Liver (tissue), 9 donors: ENCODE measurements around the gene ZDHHC8. TPM values are rescaled to one million over a fixed set of nuclear protein-coding genes. Genes with fewer than 3 reads are reported as not detected.

Experiments used
- DNase-seq: peaks from one replicate; pipeline ENCODE4 v3.0.0-alpha.2; 2017; ENCODE audit warnings: low spot score
- H3K27ac ChIP-seq, 2 donors: one replicate each; pipeline ENCODE4 v1.7.0; 2013; ENCODE audit warnings: inconsistent platforms in 2 of 2, low read length in 2 of 2, control low read depth in 1 of 2, low read depth in 1 of 2, mild to moderate bottlenecking in 1 of 2
- H3K27me3 ChIP-seq, 4 donors: one replicate each; pipeline versions ENCODE4 v1.6.1 to v1.7.0; 2013; ENCODE audit warnings: low read length in 3 of 4, inconsistent platforms in 1 of 4, mild to moderate bottlenecking in 1 of 4, moderate library complexity in 1 of 4; ENCODE audit not compliant: control insufficient read depth in 4 of 4, insufficient read depth in 4 of 4
- H3K36me3 ChIP-seq, 4 donors: one replicate each; pipeline versions ENCODE4 v1.6.1 to v1.7.0; 2013; ENCODE audit warnings: low read length in 3 of 4, mild to moderate bottlenecking in 3 of 4, low read depth in 1 of 4, moderate library complexity in 1 of 4; ENCODE audit not compliant: control insufficient read depth in 4 of 4, insufficient read depth in 3 of 4
- H3K4me1 ChIP-seq, 4 donors: one replicate each; pipeline versions ENCODE4 v1.6.1 to v1.7.0; 2013; ENCODE audit warnings: low read length in 3 of 4, mild to moderate bottlenecking in 3 of 4, moderate library complexity in 1 of 4; ENCODE audit not compliant: control insufficient read depth in 4 of 4, insufficient read depth in 4 of 4
- H3K4me3 ChIP-seq, 3 donors: one replicate each; pipeline versions ENCODE4 v1.6.1 to v1.7.0; 2013; ENCODE audit warnings: low read length in 3 of 3, control low read depth in 1 of 3, low read depth in 1 of 3, mild to moderate bottlenecking in 1 of 3
- H3K9ac ChIP-seq, 2 donors: one replicate each; pipeline ENCODE4 v1.7.0; 2013; ENCODE audit warnings: low read length in 2 of 2, mild to moderate bottlenecking in 2 of 2, moderate library complexity in 2 of 2, control low read depth in 1 of 2, low read depth in 1 of 2
- H3K9me3 ChIP-seq, 4 donors: one replicate each; pipeline versions ENCODE4 v1.6.1 to v1.7.0; 2013; ENCODE audit warnings: low read length in 3 of 4; ENCODE audit not compliant: control insufficient read depth in 4 of 4
- EGR1 ChIP-seq, 2 donors: IDR thresholded peaks; 2 replicates each; pipeline ENCODE4 v1.6.1; 2016 to 2018; ENCODE audit warnings: antibody characterized with exemption in 2 of 2, low read depth in 2 of 2
- FOXA1 ChIP-seq: IDR thresholded peaks from 2 replicates; pipeline ENCODE4 v1.6.1; 2016; ENCODE audit warnings: antibody characterized with exemption
- FOXA2 ChIP-seq: IDR thresholded peaks from 2 replicates; pipeline ENCODE4 v1.6.1; 2016; ENCODE audit warnings: antibody characterized with exemption
- HNF4A ChIP-seq, 2 donors: conservative IDR thresholded peaks; 2 replicates each; pipeline ENCODE4 v1.6.1; 2016; ENCODE audit warnings: antibody characterized with exemption in 2 of 2, mild to moderate bottlenecking in 2 of 2
- HNF4G ChIP-seq: IDR thresholded peaks from 2 replicates; pipeline ENCODE4 v1.6.1; 2016; ENCODE audit warnings: antibody characterized with exemption
- JUND ChIP-seq, 2 donors: IDR thresholded peaks; 2 replicates each; pipeline ENCODE4 v1.6.1; 2016; ENCODE audit warnings: antibody characterized with exemption in 2 of 2
- NR2F2 ChIP-seq: IDR thresholded peaks from 2 replicates; pipeline ENCODE4 v1.6.1; 2016; ENCODE audit warnings: antibody characterized with exemption
- RAD21 ChIP-seq, 2 donors: IDR thresholded peaks; 2 replicates each; pipeline ENCODE4 v1.6.1; 2016; ENCODE audit warnings: antibody characterized with exemption in 2 of 2, mild to moderate bottlenecking in 2 of 2
- RXRA ChIP-seq, 2 donors: IDR thresholded peaks; 2 replicates each; pipeline ENCODE4 v1.6.1; 2017 to 2018; ENCODE audit warnings: antibody characterized with exemption in 2 of 2, mild to moderate bottlenecking in 1 of 2
- SP1 ChIP-seq: IDR thresholded peaks from 2 replicates; pipeline ENCODE4 v1.6.1; 2018; ENCODE audit warnings: antibody characterized with exemption, mild to moderate bottlenecking
- TAF1 ChIP-seq: conservative IDR thresholded peaks from 2 replicates; pipeline ENCODE4 v1.6.1; 2016; ENCODE audit warnings: antibody characterized with exemption, mild to moderate bottlenecking
- YY1 ChIP-seq: IDR thresholded peaks from 2 replicates; pipeline ENCODE4 v1.6.1; 2016; ENCODE audit warnings: antibody characterized with exemption, mild to moderate bottlenecking
- WGBS: extraction: QIAGEN DNeasy Blood & Tissue Kit; methylation state at CpG from one replicate; pipeline ENCODE4 v1.1.7; 2013; 5-methylcytosine and 5-hydroxymethylcytosine counted together
- polyA plus RNA-seq, 2 donors: library from polyadenylated mRNA; stranded (reverse) in 1 of 2; unstranded in 1 of 2; fragments of 200-250 nt in 1 of 2; fragments of >200 nt in 1 of 2; fragmentation: Nextera tagmentation in 1 of 2; extraction: Ambion mirVana in 1 of 2; gene quantifications; one replicate each; pipeline versions ENCODE4 v1.2.1 to v1.2.3, GENCODE V29; 2013 to 2015
- total RNA-seq, 2 donors: library from RNA; depleted of rRNA; stranded (reverse); fragments of >200 nt; gene quantifications; one replicate each; pipeline ENCODE4 v1.2.3, GENCODE V29; 2014
- TF ChIP-seq, protein P1 (sequence below): IDR thresholded peaks from 2 replicates; pipeline ENCODE4 v1.6.1; 2016; ENCODE audit warnings: antibody characterized with exemption, mild to moderate bottlenecking
- TF ChIP-seq, protein P2 (sequence below): fragments of 150-350 bp; IDR thresholded peaks from 2 replicates; pipeline ENCODE4 v1.5.1; 2017; ENCODE audit warnings: improper control_type of control experiment, low read depth, low read length; ENCODE audit not compliant: missing input control
- TF ChIP-seq, protein P3 (sequence below): IDR thresholded peaks from 2 replicates; pipeline ENCODE4 v1.6.1; 2016; ENCODE audit warnings: antibody characterized with exemption
- TF ChIP-seq, protein P4 (sequence below): IDR thresholded peaks from 2 replicates; pipeline ENCODE4 v1.6.1; 2016; ENCODE audit warnings: antibody characterized with exemption
- donor health status: healthy.
- donor health status: healthy.
- donor health status: healthy.
- donor health status: healthy.
- donor health status: healthy.

The ZDHHC8 gene
- total and polyA plus RNA-seq, 4 donors: 2.9 to 11.8 (median 6.8) TPM

DNA sequence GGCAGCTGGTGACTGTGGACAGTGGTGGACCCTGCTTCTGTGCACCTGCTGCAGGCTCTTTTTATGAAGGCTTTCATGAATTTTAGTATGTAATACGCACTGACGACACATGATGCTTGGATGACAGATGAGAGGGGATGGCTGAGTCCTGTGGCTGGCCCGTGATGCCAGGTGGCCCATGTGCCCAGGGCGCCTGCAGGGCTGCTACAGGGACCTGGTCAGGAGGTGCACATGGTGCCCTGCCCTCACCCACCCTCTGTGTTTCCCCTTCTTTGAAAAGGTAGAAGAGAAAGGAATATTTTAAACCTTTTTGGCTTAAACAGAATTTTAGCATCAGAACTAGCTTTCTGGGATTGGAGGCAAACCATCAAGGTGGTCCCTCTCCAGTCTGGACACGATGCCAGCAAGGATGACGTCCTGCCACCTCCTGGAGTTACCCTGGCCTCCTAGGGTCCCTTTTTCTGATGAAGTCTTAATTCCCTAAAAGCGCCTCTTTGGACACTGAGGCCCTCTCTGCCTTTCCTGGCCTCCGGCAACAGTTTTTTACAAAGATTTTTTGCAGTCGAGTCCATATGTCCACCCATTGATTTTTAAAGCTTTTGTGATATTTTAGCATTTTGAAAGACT lies 21.1 kb upstream of the ZDHHC8 start:
- no peaks in the 10 kb centered on the region for H3K27me3 ChIP-seq
- DNase-seq: no peak
- peaks cover 0 to 24% (median 8%) of the 10 kb centered on the region in 4 donors for H3K4me1 ChIP-seq
- peaks cover 35 to 88% (median 54%) of the 10 kb centered on the region in 4 donors for H3K36me3 ChIP-seq
- no peak overlapping the region for H3K9ac ChIP-seq
- no peaks in the 10 kb centered on the region for H3K9me3 ChIP-seq
- TF ChIP-seq, protein P1, sequence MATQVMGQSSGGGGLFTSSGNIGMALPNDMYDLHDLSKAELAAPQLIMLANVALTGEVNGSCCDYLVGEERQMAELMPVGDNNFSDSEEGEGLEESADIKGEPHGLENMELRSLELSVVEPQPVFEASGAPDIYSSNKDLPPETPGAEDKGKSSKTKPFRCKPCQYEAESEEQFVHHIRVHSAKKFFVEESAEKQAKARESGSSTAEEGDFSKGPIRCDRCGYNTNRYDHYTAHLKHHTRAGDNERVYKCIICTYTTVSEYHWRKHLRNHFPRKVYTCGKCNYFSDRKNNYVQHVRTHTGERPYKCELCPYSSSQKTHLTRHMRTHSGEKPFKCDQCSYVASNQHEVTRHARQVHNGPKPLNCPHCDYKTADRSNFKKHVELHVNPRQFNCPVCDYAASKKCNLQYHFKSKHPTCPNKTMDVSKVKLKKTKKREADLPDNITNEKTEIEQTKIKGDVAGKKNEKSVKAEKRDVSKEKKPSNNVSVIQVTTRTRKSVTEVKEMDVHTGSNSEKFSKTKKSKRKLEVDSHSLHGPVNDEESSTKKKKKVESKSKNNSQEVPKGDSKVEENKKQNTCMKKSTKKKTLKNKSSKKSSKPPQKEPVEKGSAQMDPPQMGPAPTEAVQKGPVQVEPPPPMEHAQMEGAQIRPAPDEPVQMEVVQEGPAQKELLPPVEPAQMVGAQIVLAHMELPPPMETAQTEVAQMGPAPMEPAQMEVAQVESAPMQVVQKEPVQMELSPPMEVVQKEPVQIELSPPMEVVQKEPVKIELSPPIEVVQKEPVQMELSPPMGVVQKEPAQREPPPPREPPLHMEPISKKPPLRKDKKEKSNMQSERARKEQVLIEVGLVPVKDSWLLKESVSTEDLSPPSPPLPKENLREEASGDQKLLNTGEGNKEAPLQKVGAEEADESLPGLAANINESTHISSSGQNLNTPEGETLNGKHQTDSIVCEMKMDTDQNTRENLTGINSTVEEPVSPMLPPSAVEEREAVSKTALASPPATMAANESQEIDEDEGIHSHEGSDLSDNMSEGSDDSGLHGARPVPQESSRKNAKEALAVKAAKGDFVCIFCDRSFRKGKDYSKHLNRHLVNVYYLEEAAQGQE: no peak
- TF ChIP-seq RAD21 (IDR thresholded peaks at IDR 0.05) (no peak), FOXA2 (no peak), EGR1 (IDR thresholded peaks at IDR 0.05; ENCODE audit: low read depth in 2 of 2) (no peak), RXRA (IDR thresholded peaks at IDR 0.05) (no peak), HNF4G (no peak)
- TF ChIP-seq, protein P2, sequence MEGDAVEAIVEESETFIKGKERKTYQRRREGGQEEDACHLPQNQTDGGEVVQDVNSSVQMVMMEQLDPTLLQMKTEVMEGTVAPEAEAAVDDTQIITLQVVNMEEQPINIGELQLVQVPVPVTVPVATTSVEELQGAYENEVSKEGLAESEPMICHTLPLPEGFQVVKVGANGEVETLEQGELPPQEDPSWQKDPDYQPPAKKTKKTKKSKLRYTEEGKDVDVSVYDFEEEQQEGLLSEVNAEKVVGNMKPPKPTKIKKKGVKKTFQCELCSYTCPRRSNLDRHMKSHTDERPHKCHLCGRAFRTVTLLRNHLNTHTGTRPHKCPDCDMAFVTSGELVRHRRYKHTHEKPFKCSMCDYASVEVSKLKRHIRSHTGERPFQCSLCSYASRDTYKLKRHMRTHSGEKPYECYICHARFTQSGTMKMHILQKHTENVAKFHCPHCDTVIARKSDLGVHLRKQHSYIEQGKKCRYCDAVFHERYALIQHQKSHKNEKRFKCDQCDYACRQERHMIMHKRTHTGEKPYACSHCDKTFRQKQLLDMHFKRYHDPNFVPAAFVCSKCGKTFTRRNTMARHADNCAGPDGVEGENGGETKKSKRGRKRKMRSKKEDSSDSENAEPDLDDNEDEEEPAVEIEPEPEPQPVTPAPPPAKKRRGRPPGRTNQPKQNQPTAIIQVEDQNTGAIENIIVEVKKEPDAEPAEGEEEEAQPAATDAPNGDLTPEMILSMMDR: no peak
- 93% methylated on average over 9 of the region's 9 CpGs for WGBS
- H3K27ac ChIP-seq: peak overlapping the region in 1 of 2 donors; percentile 47
- no peak overlapping the region for H3K4me3 ChIP-seq

DNA sequence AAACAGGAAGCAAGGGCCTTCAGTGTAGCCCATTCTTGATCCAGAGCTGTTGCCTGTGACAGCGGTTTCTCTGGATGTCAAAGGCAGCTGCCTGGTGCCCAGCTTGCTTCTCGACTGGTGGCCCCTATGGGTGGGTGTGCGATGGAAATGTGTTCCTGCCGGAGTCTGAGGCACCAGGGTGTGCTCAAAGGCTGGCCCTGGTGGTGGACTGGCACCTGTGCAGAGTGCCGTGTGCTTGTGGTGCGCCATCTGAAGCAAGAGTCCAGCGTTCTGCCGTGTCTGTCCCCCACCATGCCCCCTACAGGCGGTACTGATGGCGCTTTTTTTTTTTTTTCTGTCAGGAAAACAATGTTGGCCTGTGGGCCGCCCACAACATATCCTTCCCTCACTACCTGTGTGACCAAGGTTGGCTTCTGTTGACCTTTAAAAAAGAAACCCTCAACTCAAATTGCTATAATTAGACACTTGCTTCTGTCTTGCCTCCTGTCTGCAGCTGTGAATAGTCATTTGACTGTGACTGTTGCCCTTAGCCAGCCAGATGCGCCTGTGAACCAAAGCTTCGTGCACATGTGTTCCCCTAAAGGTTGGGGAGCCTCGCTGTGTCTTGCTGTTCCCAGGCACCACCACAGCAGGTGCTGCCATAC lies 20.4 kb upstream of the ZDHHC8 start:
- DNase-seq: no peak
- peak overlapping the region in 1 of 2 donors; percentile 47 for H3K27ac ChIP-seq
- H3K4me3 ChIP-seq: no peak overlapping the region
- 66% methylated on average over 14 of the region's 14 CpGs for WGBS
- H3K4me1 ChIP-seq: peaks cover 6 to 26% (median 13%) of the 10 kb centered on the region in 4 donors
- H3K36me3 ChIP-seq: peaks cover 34 to 82% (median 52%) of the 10 kb centered on the region in 4 donors
- no peak overlapping the region for H3K9ac ChIP-seq
- H3K27me3 ChIP-seq: no peaks in the 10 kb centered on the region
- TF ChIP-seq, protein P3, sequence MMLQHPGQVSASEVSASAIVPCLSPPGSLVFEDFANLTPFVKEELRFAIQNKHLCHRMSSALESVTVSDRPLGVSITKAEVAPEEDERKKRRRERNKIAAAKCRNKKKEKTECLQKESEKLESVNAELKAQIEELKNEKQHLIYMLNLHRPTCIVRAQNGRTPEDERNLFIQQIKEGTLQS: no peak
- TF ChIP-seq NR2F2: no peak
- no peak for TF ChIP-seq FOXA1
- TF ChIP-seq RXRA (IDR thresholded peaks at IDR 0.05): no peak
- TF ChIP-seq, protein P2: peak; percentile 33
- TF ChIP-seq HNF4G: no peak
- TF ChIP-seq RAD21 (IDR thresholded peaks at IDR 0.05): peak in 1 of 2 donors; percentile 52
- TF ChIP-seq HNF4A (conservative IDR thresholded peaks at IDR 0.05): peak in 1 of 2 donors; percentile 22
- no peak for TF ChIP-seq TAF1
- no peak for TF ChIP-seq EGR1 (IDR thresholded peaks at IDR 0.05; ENCODE audit: low read depth in 2 of 2)
- TF ChIP-seq, protein P4, sequence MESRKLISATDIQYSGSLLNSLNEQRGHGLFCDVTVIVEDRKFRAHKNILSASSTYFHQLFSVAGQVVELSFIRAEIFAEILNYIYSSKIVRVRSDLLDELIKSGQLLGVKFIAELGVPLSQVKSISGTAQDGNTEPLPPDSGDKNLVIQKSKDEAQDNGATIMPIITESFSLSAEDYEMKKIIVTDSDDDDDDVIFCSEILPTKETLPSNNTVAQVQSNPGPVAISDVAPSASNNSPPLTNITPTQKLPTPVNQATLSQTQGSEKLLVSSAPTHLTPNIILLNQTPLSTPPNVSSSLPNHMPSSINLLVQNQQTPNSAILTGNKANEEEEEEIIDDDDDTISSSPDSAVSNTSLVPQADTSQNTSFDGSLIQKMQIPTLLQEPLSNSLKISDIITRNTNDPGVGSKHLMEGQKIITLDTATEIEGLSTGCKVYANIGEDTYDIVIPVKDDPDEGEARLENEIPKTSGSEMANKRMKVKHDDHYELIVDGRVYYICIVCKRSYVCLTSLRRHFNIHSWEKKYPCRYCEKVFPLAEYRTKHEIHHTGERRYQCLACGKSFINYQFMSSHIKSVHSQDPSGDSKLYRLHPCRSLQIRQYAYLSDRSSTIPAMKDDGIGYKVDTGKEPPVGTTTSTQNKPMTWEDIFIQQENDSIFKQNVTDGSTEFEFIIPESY: no peak
- no peak for TF ChIP-seq YY1
- TF ChIP-seq JUND (IDR thresholded peaks at IDR 0.05): no peak
- TF ChIP-seq SP1: no peak
- H3K9me3 ChIP-seq: no peaks in the 10 kb centered on the region
